OCI-LY1 (cell line): ENCODE data around the gene PIGU.

ENCODE experiments used
- H2AFZ ChIP-seq: fragments of 200-600 bp; sonication (generic), shearing (Covaris generic); 2 replicates; pipeline ENCODE4 v1.6.0; 2014; ENCODE audit warnings: antibody characterized with exemption, mild to moderate bottlenecking, low read length
- H3F3A ChIP-seq: fragments of 200-600 bp; sonication (generic), shearing (Covaris generic); 2 replicates; pipeline ENCODE4 v1.6.0; 2014; ENCODE audit warnings: mild to moderate bottlenecking, antibody characterized with exemption, low read length, moderate library complexity; ENCODE audit not compliant: insufficient read depth
- H3K27ac ChIP-seq: fragments of 200-600 bp; sonication (generic); 2 replicates; pipeline ENCODE4 v1.5.1; 2014; ENCODE audit warnings: low read length, mixed run types, mild to moderate bottlenecking, low read depth; ENCODE audit not compliant: poor library complexity, severe bottlenecking
- H3K27me3 ChIP-seq: fragments of 200-600 bp; sonication (generic); 2 replicates; pipeline ENCODE4 v1.6.0; 2014; ENCODE audit warnings: antibody characterized with exemption, mild to moderate bottlenecking, low read length, moderate library complexity; ENCODE audit not compliant: insufficient read depth
- H3K36me3 ChIP-seq: fragments of 200-600 bp; sonication (generic); 2 replicates; pipeline ENCODE4 v1.6.1; 2014; ENCODE audit warnings: mild to moderate bottlenecking, antibody characterized with exemption, low read length, moderate library complexity, mixed read lengths; ENCODE audit not compliant: insufficient read depth
- H3K4me1 ChIP-seq: fragments of 200-600 bp; sonication (generic); 2 replicates; pipeline ENCODE4 v1.5.1; 2014; ENCODE audit warnings: mild to moderate bottlenecking, low read length, moderate library complexity; ENCODE audit not compliant: insufficient read depth, severe bottlenecking
- H3K4me2 ChIP-seq: fragments of 200-600 bp; sonication (generic), shearing (Covaris generic); 2 replicates; pipeline ENCODE4 v1.6.1; 2014; ENCODE audit warnings: low read length
- H3K4me3 ChIP-seq: fragments of 200-600 bp; sonication (generic); 2 replicates; pipeline ENCODE4 v1.5.1; 2014; ENCODE audit warnings: low read length, low read depth, mild to moderate bottlenecking, mixed read lengths; ENCODE audit not compliant: poor library complexity, severe bottlenecking
- H3K79me2 ChIP-seq: fragments of 200-600 bp; shearing (Covaris generic); 2 replicates; pipeline ENCODE4 v1.6.1; 2016; ENCODE audit warnings: mixed run types, low read length, mixed read lengths; ENCODE audit not compliant: insufficient read depth
- H3K9ac ChIP-seq: fragments of 200-600 bp; sonication (generic), shearing (Covaris generic); 2 replicates; pipeline ENCODE4 v1.6.1; 2014; ENCODE audit warnings: mild to moderate bottlenecking, low read length, mixed read lengths
- H3K9me2 ChIP-seq: fragments of 200-600 bp; sonication (generic), shearing (Covaris generic); 2 replicates; pipeline ENCODE4 v1.6.1; 2014; ENCODE audit warnings: low read depth, mild to moderate bottlenecking, low read length, mixed read lengths
- H3K9me3 ChIP-seq: fragments of 200-600 bp; shearing (Covaris generic); 2 replicates; pipeline ENCODE4 v1.6.1; 2014; ENCODE audit warnings: low read length, mixed read lengths
- H4K20me1 ChIP-seq: fragments of 200-600 bp; sonication (generic), shearing (Covaris generic); 2 replicates; pipeline ENCODE4 v1.6.0; 2016; ENCODE audit warnings: mild to moderate bottlenecking, low read length; ENCODE audit not compliant: insufficient read depth
- CTCF ChIP-seq: fragments of 200-600 bp; sonication (generic), shearing (Covaris generic); IDR thresholded peaks from 2 replicates; pipeline ENCODE4 v1.5.1; 2017; ENCODE audit warnings: mild to moderate bottlenecking, antibody characterized with exemption, low read length, moderate library complexity, mixed read lengths
- EZH2 ChIP-seq: fragments of 200-600 bp; sonication (generic), shearing (Covaris generic); IDR thresholded peaks from 2 replicates; pipeline ENCODE4 v1.8.0; 2017; ENCODE audit warnings: borderline replicate concordance, mixed run types, mild to moderate bottlenecking, antibody characterized with exemption, low read length, moderate library complexity, mixed read lengths

The PIGU gene

GRCh38 chr20:34701405-34702085 is 24.7 kb upstream of the PIGU start:
- Histone ChIP-seq H3K9me3 (no peaks in the 10 kb centered on the region), H3K27ac (no peak overlapping the region), H3K4me2 (no peak overlapping the region), H4K20me1 (no peaks in the 10 kb centered on the region), H3F3A (no peaks in the 10 kb centered on the region), H3K4me3 (no peak overlapping the region), H3K9ac (no peak overlapping the region), H3K36me3 (no peaks in the 10 kb centered on the region), H3K79me2 (no peaks in the 10 kb centered on the region), H3K4me1 (peaks cover 18% of the 10 kb centered on the region), H2AFZ (no peak overlapping the region), H3K9me2 (no peaks in the 10 kb centered on the region), H3K27me3 (no peaks in the 10 kb centered on the region)
- TF ChIP-seq CTCF = no peak
- TF ChIP-seq EZH2 = no peak

GRCh38 chr20:34693414-34693813 is 16.5 kb upstream of the PIGU start:
- Histone ChIP-seq H3K36me3 (no peaks in the 10 kb centered on the region), H2AFZ (no peak overlapping the region), H3K9me2 (no peaks in the 10 kb centered on the region), H3K4me3 (no peak overlapping the region), H3F3A (no peaks in the 10 kb centered on the region), H3K4me2 (no peak overlapping the region), H3K9ac (no peak overlapping the region), H3K27me3 (no peaks in the 10 kb centered on the region), H3K4me1 (no peaks in the 10 kb centered on the region), H3K27ac (no peak overlapping the region), H4K20me1 (no peaks in the 10 kb centered on the region), H3K9me3 (no peaks in the 10 kb centered on the region), H3K79me2 (no peaks in the 10 kb centered on the region)
- no peak for TF ChIP-seq EZH2
- TF ChIP-seq CTCF = no peak

GRCh38 chr20:34691838-34692237 is 14.9 kb upstream of the PIGU start:
- no peak for TF ChIP-seq CTCF
- no peak for TF ChIP-seq EZH2
- H3F3A ChIP-seq = no peaks in the 10 kb centered on the region
- no peaks in the 10 kb centered on the region for H3K27me3 ChIP-seq
- no peak overlapping the region for H3K4me3 ChIP-seq
- H3K9ac ChIP-seq = no peak overlapping the region
- no peaks in the 10 kb centered on the region for H4K20me1 ChIP-seq
- H3K4me2 ChIP-seq = no peak overlapping the region
- H3K4me1 ChIP-seq = no peaks in the 10 kb centered on the region
- no peaks in the 10 kb centered on the region for H3K36me3 ChIP-seq
- H2AFZ ChIP-seq = no peak overlapping the region
- no peak overlapping the region for H3K27ac ChIP-seq
- H3K79me2 ChIP-seq = no peaks in the 10 kb centered on the region
- no peaks in the 10 kb centered on the region for H3K9me3 ChIP-seq
- no peaks in the 10 kb centered on the region for H3K9me2 ChIP-seq
